Trophoblast cell (in vitro differentiated cells and primary cell): ENCODE measurements around the gene SREBF1.
A peak's percentile ranks its signal among the peaks of the same experiment; 100 is the strongest.

ENCODE experiments used
- DNase-seq, 2 donors: peaks; one replicate each; pipeline ENCODE4 v3.0.0-alpha.2; 2016
- H2AFZ ChIP-seq: 2 replicates; pipeline ENCODE4 v1.6.1; 2013; ENCODE audit warnings: low read length, moderate library complexity, mild to moderate bottlenecking; ENCODE audit not compliant: insufficient read depth, poor library complexity
- H2AK5ac ChIP-seq: 2 replicates; pipeline ENCODE4 v1.6.1; 2013; ENCODE audit warnings: mild to moderate bottlenecking, low read length
- H2BK120ac ChIP-seq: 2 replicates; pipeline ENCODE4 v1.6.1; 2013; ENCODE audit warnings: low read length, mild to moderate bottlenecking, moderate library complexity; ENCODE audit not compliant: insufficient read depth, poor library complexity
- H2BK12ac ChIP-seq: 2 replicates; pipeline ENCODE4 v1.6.1; 2013; ENCODE audit warnings: mild to moderate bottlenecking, low read length, moderate library complexity
- H2BK5ac ChIP-seq: 2 replicates; pipeline ENCODE4 v1.6.1; 2013; ENCODE audit warnings: low read length, low read depth, moderate library complexity, mild to moderate bottlenecking; ENCODE audit not compliant: poor library complexity
- H3K14ac ChIP-seq: 2 replicates; pipeline ENCODE4 v1.6.1; 2013; ENCODE audit warnings: mild to moderate bottlenecking, low read length
- H3K18ac ChIP-seq: 2 replicates; pipeline ENCODE4 v1.6.1; 2013; ENCODE audit warnings: mild to moderate bottlenecking, low read length
- H3K23ac ChIP-seq: 2 replicates; pipeline ENCODE4 v1.6.1; 2013; ENCODE audit warnings: low read length
- H3K27ac ChIP-seq: 2 replicates; pipeline ENCODE4 v1.5.1; 2013; ENCODE audit warnings: low read depth, mild to moderate bottlenecking, inconsistent platforms, low read length, moderate library complexity
- H3K27me3 ChIP-seq: 2 replicates; pipeline ENCODE4 v1.6.1; 2013; ENCODE audit warnings: inconsistent platforms, mild to moderate bottlenecking, low read length, moderate library complexity; ENCODE audit not compliant: insufficient read depth
- H3K36me3 ChIP-seq, 2 experiments: 1 replicate in 1 of 2; 2 replicates in 1 of 2; pipeline ENCODE4 v1.6.1; 2013; ENCODE audit warnings: low read length in 2 of 2, mild to moderate bottlenecking in 2 of 2, moderate library complexity in 1 of 2; ENCODE audit not compliant: insufficient read depth in 2 of 2, control insufficient read depth in 1 of 2
- H3K4ac ChIP-seq: 2 replicates; pipeline ENCODE4 v1.6.1; 2013; ENCODE audit warnings: low read depth, mild to moderate bottlenecking, low read length, moderate library complexity
- H3K4me1 ChIP-seq, 2 experiments: 1 replicate in 1 of 2; 2 replicates in 1 of 2; pipeline ENCODE4 v1.6.1; 2013; ENCODE audit warnings: low read length in 2 of 2, mild to moderate bottlenecking in 2 of 2, moderate library complexity in 1 of 2; ENCODE audit not compliant: insufficient read depth in 2 of 2, control insufficient read depth in 1 of 2
- H3K4me2 ChIP-seq: 2 replicates; pipeline ENCODE4 v1.6.1; 2013; ENCODE audit warnings: inconsistent platforms, mild to moderate bottlenecking, low read length, moderate library complexity
- H3K4me3 ChIP-seq: 2 replicates; pipeline ENCODE4 v1.5.1; 2013; ENCODE audit warnings: mild to moderate bottlenecking, low read depth, low read length, inconsistent platforms
- H3K79me1 ChIP-seq: one replicate; pipeline ENCODE4 v1.6.1; 2013; ENCODE audit warnings: low read length
- H3K79me2 ChIP-seq: 2 replicates; pipeline ENCODE4 v1.6.1; 2013; ENCODE audit warnings: low read length, mild to moderate bottlenecking; ENCODE audit not compliant: control insufficient read depth, insufficient read depth, poor library complexity
- H3K9ac ChIP-seq: 2 replicates; pipeline ENCODE4 v1.6.1; 2013; ENCODE audit warnings: mild to moderate bottlenecking, low read length
- H3K9me3 ChIP-seq: 2 replicates; pipeline ENCODE4 v1.6.1; 2013; ENCODE audit warnings: low read depth, mild to moderate bottlenecking, control low read depth, inconsistent platforms, low read length; ENCODE audit not compliant: insufficient read depth
- H4K12ac ChIP-seq: 2 replicates; pipeline ENCODE4 v1.6.1; 2013; ENCODE audit warnings: low read depth, mild to moderate bottlenecking, low read length, moderate library complexity
- H4K8ac ChIP-seq: 2 replicates; pipeline ENCODE4 v1.6.1; 2013; ENCODE audit warnings: low read depth, mild to moderate bottlenecking, low read length, moderate library complexity
- H4K91ac ChIP-seq: one replicate; pipeline ENCODE4 v1.6.1; 2013; ENCODE audit warnings: low read depth, mild to moderate bottlenecking, low read length, moderate library complexity
- WGBS: extraction: QIAGEN DNeasy Blood & Tissue Kit; methylation state at CpG from one replicate; pipeline ENCODE4 v1.1.7; 2013; ENCODE audit warnings: missing lambda C conversion rate; ENCODE audit not compliant: insufficient read length, insufficient coverage; ENCODE audit errors: extremely low coverage; 5-methylcytosine and 5-hydroxymethylcytosine counted together

SREBF1 gene

DNA sequence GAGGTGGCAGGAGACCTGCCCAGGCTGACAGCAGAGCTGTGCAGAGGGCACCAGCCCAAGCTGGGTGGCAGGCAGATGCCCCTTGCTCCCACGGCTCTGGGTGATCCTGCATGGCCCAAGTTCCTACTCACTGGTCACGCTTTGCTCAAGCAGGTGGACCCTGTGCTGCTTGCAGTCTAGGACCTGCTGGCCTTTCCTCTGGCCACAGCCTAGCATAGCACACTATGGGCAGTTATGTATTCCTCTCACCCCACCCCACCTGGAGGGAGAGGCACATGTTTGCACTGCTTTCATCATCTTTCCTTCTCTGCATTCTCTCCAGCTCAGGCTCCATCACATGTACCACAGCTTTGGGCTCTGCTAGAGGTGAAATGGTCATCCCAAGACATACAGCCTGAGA lies 19.6 kb upstream of the SREBF1 start:
- Histone ChIP-seq H3K9ac (peak overlapping the region; percentile 10), H4K91ac (no peak overlapping the region), H3K36me3 (peaks cover 3 to 9% of the 10 kb centered on the region in 2 experiments), H3K14ac (no peak overlapping the region), H2AK5ac (no peak overlapping the region), H3K4me2 (no peak overlapping the region), H3K9me3 (no peaks in the 10 kb centered on the region), H4K12ac (no peak overlapping the region), H2BK12ac (no peak overlapping the region), H3K79me1 (no peaks in the 10 kb centered on the region), H2BK120ac (no peak overlapping the region), H3K23ac (no peak overlapping the region), H3K4me1 (peaks cover 0 to 6% of the 10 kb centered on the region in 2 experiments), H4K8ac (no peak overlapping the region), H3K27ac (no peak overlapping the region), H3K79me2 (no peaks in the 10 kb centered on the region), H3K18ac (no peak overlapping the region), H3K4me3 (no peak overlapping the region), H2AFZ (no peak overlapping the region), H3K4ac (no peak overlapping the region), H3K27me3 (no peaks in the 10 kb centered on the region), H2BK5ac (no peak overlapping the region)
- no peak for DNase-seq
- whole genome bisulfite sequencing, result no CpG with 5 or more reads among the region's 2 CpGs

DNA sequence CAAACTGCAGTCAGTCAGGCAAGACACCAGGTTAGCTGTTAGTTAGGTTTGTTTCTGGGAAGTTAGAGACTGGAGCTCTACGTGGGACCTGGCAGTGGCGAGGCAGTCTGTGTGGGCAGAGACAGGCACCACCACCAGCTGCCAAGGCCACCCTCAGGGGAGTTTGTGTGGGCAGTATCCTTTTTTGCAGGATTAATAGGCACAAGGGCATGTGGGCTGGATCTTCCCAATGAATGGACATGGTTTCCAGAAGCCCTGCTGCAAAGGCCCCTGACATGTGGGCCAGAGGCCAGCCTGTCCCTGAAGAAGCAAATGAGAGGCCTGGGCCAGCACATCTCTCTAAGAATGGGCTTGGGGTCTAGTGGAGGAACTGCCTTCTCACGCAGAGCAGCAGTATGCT lies 19.2 kb upstream of the SREBF1 start:
- Histone ChIP-seq H4K12ac (no peak overlapping the region), H2AK5ac (no peak overlapping the region), H3K4me3 (no peak overlapping the region), H3K14ac (no peak overlapping the region), H2BK120ac (no peak overlapping the region), H2BK5ac (no peak overlapping the region), H3K4me1 (peaks cover 0 to 6% of the 10 kb centered on the region in 2 experiments), H3K9ac (no peak overlapping the region), H3K36me3 (peaks cover 4 to 7% of the 10 kb centered on the region in 2 experiments), H3K79me1 (no peaks in the 10 kb centered on the region), H3K9me3 (no peaks in the 10 kb centered on the region), H3K18ac (no peak overlapping the region), H4K8ac (no peak overlapping the region), H3K23ac (no peak overlapping the region), H2AFZ (no peak overlapping the region), H3K4ac (no peak overlapping the region), H2BK12ac (no peak overlapping the region), H3K79me2 (no peaks in the 10 kb centered on the region), H4K91ac (no peak overlapping the region), H3K27me3 (no peaks in the 10 kb centered on the region), H3K4me2 (no peak overlapping the region), H3K27ac (no peak overlapping the region)
- no CpG with 5 or more reads among the region's 3 CpGs for WGBS
- no peak for DNase-seq

DNA sequence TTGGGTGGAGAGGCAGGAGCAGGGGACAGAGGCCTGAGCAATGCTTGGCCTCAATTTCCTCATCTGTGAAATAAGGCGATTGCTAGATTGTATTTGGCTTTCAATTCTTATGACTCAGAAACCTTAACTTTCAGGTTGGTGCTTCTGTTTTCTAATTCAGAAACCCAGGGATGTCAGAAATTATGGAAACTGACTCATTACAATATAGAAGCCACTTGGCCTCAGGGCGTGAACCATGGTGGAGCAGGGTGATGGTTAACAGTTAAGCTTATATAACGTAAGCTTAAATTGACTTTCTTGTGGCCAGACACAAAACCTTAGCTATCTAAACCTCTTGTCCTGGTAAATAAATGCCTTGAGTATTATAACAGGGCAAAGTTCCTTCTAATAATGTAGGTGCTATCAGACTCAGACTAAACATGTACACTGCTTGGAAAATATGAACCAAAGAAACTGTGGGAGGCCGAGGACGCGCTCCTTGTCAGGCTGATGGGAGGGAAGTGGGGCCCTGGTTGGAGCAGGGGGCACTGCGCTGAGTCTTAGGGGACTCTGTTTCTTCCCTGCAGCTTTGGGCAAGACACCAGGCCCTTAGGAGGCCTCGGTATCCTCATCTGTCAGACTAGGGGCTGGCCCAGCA lies 17.1 kb upstream of the SREBF1 start:
- Histone ChIP-seq H3K9ac (no peak overlapping the region), H2AK5ac (no peak overlapping the region), H3K23ac (no peak overlapping the region), H3K14ac (no peak overlapping the region), H3K27me3 (no peaks in the 10 kb centered on the region), H3K4me3 (no peak overlapping the region), H3K9me3 (no peaks in the 10 kb centered on the region), H3K27ac (no peak overlapping the region), H3K4me2 (no peak overlapping the region), H2BK5ac (no peak overlapping the region), H3K36me3 (peaks cover 2 to 11% of the 10 kb centered on the region in 2 experiments), H4K12ac (no peak overlapping the region), H3K18ac (no peak overlapping the region), H4K8ac (no peak overlapping the region), H3K4me1 (peaks cover 0 to 6% of the 10 kb centered on the region in 2 experiments), H3K79me2 (no peaks in the 10 kb centered on the region), H2BK120ac (no peak overlapping the region), H3K4ac (no peak overlapping the region), H2AFZ (no peak overlapping the region), H3K79me1 (no peaks in the 10 kb centered on the region), H4K91ac (no peak overlapping the region), H2BK12ac (no peak overlapping the region)
- no CpG with 5 or more reads among the region's 8 CpGs for WGBS
- DNase-seq, result no peak

DNA sequence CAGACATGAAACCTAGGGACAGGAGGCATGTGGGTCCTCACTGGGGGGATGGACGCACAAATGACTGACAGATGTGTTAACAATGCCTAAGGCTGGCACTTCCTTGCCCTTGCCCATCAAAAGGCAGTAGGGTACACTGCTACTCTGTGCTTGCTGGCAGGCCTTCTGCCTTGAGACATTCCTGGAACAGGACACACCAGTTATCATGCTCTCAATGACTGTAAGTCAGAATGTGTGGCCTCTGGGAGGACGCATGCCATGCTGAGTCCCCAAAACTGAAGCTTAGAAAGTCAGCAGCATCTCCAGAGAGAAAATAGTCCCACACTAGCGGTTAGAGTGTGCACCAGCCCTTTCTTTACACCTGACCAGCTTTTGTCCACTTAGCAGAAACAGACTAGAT lies 16.1 kb upstream of the SREBF1 start:
- no CpG with 5 or more reads among the region's 3 CpGs for WGBS

More for the DNA sequence above, 16.1 kb upstream of the SREBF1 start:
- no peak for DNase-seq
- Histone ChIP-seq H3K9me3 (no peaks in the 10 kb centered on the region), H2BK5ac (no peak overlapping the region), H3K4me3 (no peak overlapping the region), H3K14ac (no peak overlapping the region), H2AK5ac (no peak overlapping the region), H2AFZ (no peak overlapping the region), H3K27me3 (no peaks in the 10 kb centered on the region), H3K79me2 (no peaks in the 10 kb centered on the region), H3K23ac (no peak overlapping the region), H2BK12ac (no peak overlapping the region), H2BK120ac (no peak overlapping the region), H4K91ac (no peak overlapping the region), H3K79me1 (no peaks in the 10 kb centered on the region), H4K12ac (no peak overlapping the region), H3K4me2 (no peak overlapping the region), H3K4me1 (peaks cover 0 to 6% of the 10 kb centered on the region in 2 experiments), H3K18ac (no peak overlapping the region), H3K27ac (no peak overlapping the region), H3K4ac (no peak overlapping the region), H3K9ac (no peak overlapping the region), H4K8ac (no peak overlapping the region), H3K36me3 (peaks cover 5 to 13% of the 10 kb centered on the region in 2 experiments)
